ENCODE results near the gene MGAT4C.

The MGAT4C gene

DNA sequence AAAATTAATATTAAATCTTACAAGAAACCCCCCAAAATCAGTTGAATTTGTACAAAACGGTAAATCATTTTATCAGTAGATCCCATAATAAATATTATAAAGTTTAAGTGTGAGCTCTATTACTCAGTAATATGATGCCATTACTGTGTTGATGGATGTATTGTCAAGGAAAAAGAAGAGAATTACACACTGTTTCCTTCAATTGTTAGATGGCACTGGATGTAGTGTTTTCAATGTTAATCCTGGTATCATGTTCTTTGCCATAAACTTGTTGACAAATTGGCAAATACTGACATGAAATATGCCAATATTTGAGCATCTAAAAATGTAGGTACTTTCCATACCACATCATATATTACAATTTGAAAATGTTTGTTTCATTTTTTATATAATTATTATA, 280.5 kb downstream of the MGAT4C start:
- DNase-seq (ENCODE audit: low read depth): no peak

DNA sequence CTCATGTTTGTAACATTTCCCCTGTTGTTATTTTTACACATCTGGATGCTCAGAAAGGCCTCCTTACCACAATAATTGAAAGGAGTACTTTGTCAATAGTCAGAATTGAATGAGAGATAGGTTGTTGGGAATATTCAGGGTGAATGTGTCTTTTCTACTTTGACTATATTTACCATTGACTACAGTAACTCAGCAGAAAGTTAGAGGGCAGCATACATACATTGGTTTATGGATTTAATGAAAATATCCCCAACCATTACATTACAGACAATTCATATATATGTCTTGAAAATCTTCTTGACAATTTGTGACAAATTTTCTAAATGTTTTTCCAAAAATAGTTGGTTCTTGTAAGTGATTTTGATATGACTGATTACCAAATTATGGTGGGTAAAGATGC, 284.4 kb downstream of the MGAT4C start:
- no peak for DNase-seq (ENCODE audit: low read depth)

DNA sequence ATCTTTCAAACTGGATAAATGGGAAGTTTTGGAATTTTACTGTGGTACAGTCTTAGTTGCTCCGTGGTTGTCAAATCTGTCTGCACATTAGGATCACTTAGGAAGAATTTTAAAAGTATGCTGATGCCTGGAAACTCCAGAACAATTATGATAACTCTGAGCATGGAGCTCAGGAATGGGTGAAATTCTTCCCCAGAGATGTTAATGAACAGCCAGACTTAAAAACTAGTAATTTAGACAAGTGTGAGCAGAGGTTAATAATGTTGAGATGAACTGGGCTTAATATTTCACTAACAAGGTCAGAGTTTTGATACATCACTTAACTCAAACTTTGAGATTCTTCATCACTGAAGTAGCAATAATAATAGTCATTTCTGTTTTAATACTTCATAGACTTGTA, 287.6 kb downstream of the MGAT4C start:
- no peak for DNase-seq (ENCODE audit: low read depth)

DNA sequence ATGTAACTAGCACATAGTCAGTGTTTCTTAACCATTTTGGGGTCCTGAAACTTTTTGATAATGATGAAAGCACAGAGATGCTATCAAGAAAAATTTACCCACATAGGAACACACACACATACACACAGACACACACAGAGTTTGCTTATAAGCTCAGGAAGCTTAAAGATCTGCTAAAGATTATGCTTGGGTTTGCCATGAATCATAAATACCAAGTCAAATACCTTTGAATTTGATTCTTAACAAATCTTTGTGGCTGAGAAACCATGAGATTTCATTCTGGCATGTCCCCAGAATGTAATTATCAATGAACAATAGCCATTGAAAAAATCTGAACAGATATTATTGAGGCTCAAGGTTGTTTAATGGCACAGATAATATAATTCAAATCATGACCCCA, 292.9 kb downstream of the MGAT4C start:
- DNase-seq (ENCODE audit: low read depth): peak; percentile 19

DNA sequence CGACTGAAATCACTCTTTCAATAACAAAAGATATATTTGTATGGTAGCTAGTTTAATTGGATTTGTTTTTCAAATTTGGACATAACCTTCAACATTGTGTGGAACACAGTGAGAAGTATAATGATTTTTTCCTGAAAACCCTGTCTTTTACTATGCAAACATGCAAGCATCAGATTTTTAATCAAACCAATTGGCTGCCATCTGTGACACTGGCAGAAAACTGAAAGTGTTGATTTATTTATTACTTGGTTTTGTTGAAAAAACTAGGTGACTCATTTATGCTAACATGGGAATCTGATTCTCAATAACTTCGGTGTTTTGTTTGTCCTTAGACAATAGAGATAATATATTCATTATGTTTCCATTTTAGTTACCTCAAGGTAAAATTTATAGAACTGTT, 300.1 kb downstream of the MGAT4C start:
- DNase-seq (ENCODE audit: low read depth): no peak

DNA sequence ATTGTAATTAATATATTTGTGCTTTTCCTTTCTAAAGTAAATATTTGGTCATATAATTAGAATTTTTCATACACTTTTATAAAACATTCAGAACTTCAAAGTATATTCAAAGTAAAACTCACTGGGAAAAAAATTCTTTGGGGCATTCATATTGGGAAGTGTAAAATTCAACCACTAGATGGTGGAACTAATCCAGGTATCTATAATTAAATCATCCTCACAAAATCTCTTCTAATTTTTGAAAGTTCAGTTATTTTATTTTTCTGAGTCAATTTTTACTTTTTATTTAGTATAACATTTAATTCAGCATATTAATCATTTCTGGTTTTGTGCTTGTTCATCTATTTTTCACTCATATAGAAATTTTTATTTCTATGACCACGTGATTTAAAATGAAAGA, 301.1 kb downstream of the MGAT4C start:
- peak; percentile 9 for DNase-seq (ENCODE audit: low read depth)

DNA sequence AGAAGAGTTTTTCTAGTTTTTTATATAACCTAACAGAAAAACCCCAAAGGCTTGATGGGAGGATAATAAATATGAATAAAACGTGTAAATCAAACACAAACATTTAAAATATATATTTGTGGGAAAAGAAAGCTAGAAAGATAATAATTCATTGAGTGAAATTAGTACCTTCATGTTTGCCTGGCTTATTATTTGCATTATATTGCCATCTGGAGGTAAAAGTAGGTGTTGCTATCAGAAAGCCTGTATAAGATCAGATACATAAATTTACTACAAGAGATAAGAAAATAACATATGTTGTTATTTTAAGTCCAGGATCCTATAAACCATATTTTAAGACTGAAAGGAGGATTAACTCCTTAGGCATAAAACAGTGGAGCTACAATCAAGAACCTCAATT, 304.4 kb downstream of the MGAT4C start:
- peak; percentile 32 for DNase-seq (ENCODE audit: low read depth)

DNA sequence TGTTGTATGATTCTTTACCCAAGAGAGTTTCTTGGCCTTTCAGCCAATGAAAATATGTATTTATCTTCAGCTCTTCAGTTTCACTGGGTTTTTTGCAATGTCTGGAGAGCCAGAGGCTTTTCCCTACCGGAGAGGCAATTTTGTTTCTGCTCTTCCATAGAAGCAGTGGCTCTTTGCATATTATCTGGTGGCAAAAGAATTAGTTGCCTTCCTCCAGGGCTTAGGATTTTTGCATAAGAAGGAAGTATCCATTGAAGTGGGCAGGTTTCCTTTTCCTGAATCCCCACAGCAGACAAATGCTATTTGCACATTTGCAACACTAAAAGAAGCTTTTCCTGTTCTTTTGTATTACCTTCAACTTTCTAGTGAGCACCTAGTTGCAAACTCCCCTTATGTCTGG, 306.9 kb downstream of the MGAT4C start:
- DNase-seq (ENCODE audit: low read depth): no peak

DNA sequence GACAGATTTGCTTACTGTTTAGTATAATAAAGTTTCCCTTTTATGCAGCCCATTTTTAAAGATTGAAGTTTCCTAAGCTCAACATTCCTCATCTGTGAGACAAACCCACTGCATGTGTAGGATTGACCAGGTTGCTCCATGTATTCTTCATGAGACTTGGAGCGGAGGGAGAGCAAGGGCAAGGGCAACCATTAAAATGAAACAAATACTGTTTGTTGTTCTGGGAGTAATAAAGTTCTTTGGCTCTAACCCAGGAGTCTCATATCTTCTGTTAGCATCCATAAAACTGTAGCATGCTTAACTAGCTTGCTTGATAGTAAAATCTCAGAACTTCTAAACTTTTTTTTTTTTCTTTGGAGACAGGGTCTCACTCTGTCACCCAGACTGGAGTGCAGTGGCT, 307.9 kb downstream of the MGAT4C start:
- DNase-seq (ENCODE audit: low read depth): no peak

DNA sequence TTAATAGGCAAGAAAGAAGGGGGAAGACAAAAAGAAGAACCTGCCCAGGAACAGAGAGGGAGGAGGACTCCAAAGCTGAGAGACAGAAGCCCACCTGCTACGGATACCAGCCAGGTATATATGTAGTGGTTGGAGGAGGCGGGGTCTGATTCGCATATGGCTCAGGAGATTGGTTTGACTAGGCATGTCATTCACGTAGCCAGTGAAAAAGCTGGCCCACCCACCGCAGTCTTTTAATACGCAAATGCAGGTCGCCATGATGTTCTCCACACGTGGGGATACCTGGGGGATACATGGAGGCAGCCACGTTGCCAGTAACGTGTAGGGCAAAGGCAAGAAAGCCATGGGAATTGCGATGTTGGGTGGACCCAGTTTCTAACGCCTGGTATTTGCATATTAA, 308.9 kb downstream of the MGAT4C start:
- no peak for DNase-seq (ENCODE audit: low read depth)

DNA sequence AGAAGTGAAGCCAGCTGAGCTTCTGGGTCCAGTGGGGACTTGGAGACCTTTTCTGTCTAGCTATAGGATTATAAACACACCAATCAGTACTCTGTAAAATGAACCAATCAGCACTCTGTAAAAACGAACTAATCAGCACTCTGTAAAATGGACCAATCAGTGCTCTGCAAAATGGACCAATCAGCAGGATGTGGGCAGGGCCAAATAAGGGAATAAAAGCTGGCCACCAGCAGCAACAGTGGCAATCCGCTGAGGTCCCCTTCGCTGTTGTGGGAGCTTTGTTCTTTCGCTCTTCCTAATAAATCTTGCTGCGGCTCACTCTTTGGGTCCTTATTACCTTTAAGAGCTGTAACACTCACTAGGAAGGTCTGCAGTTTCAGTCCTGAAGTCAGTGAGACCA, 309.8 kb downstream of the MGAT4C start:
- DNase-seq (ENCODE audit: low read depth): no peak

DNA sequence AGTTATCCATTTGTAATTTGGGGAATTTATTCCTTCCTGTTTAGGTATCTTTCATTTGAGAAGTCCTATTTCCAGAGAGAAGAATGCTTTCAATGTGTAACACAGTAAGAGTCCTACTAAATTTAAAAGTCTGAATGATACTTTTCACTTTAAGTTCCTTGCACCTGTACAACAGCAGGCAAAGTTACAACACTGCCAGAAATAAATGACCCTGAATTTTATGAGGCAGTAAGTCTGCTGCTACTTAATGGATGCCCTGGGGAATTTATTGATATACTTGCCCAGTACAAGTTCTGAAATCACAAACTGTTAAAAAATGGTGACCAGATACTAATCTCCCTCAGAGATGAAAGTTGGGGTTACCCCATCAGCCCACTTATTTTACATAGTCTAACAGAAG, 329.0 kb downstream of the MGAT4C start:
- no peak for DNase-seq (ENCODE audit: low read depth)

DNA sequence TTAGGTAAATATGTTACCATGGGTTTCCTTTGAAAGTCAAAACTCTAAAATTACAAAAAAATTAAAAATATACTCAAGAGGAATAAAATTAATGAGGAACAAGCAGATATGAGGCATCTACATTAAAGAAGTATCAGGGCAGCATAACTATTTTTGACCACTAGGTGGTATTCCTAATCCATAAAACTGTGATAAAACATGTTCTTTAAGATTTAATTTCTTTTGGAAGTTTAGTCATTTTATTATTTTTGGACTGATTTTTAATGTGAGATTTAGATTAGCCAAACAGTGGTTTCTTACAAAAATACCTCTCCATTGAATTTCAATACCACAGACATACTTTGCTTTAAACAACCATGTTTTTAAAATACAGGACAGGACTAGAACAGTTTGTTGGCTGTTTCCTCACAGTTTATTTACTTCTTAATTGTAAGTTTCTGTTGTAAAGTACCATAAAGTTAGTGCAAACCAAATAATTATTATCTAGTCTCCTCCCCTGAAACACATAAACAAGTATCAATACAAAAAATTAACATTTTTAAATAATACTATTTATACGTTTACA, 332.3 kb downstream of the MGAT4C start:
- peak; percentile 54 for DNase-seq (ENCODE audit: low read depth)

DNA sequence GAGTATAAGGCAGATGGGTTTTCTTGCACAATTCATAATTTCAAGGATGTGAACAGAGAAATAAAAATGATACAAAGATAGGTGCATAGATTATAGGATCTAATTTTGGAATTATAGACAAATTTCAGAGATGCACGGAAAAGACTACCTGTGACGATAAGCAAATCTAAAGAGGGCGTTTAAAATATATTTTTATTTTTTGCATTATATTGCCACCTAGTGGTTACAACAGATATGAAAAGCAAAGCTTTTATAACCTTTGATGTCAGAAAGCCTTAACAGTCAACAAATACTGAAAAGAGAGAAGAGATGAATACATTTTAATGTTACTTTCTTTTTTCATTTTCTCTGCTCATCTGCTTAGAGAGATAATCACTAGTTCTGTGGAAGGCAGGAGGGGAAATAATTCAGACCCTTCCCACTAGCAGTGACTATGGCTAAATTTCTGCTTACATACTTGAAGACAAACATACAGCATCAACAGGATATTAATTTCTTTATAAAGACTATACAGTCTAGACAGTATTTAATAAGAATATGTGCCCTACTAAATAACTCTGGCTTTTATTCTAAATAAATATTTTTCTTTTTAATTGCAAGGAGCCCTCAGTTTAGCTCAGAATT, 335.8 kb downstream of the MGAT4C start:
- DNase-seq (ENCODE audit: low read depth): peak; percentile 11

Measured in iris pigment epithelial cell (primary cell).